ENCODE data around the gene GORAB.

- TF ChIP-seq POLR2AphosphoS5 (IDR thresholded peaks at IDR 0.05; ENCODE audit: borderline replicate concordance, low read depth, low read length) (no peak), EZH2 (IDR thresholded peaks at IDR 0.05) (no peak), FOXP2 (optimal IDR thresholded peaks at IDR 0.05; ENCODE audit: control extremely low read depth, extremely low read length, insufficient read depth) (no peak)
These were observed 60.7 kb downstream of the GORAB start for GRCh38 chr1:170592591-170593111.
